Heart left ventricle (tissue), 16 donors: ENCODE measurements around the gene CEACAM16. TPM values are rescaled to one million over a fixed set of nuclear protein-coding genes. Genes with fewer than 3 reads are reported as not detected.

Experiments
- ATAC-seq, 4 donors: fragments of 200-7000 bp; cut with Tn5 transposase; one replicate each; pipeline ENCODE4 v1.9.1; 2020 to 2022; ENCODE audit warnings: moderate library complexity in 4 of 4, mild to moderate bottlenecking in 3 of 4, moderate number of reproducible peaks in 1 of 4
- DNase-seq, 5 donors: peaks; one replicate each; pipeline ENCODE4 v3.0.0-alpha.2; 2020
- H3K27ac ChIP-seq, 12 donors: fragments of 200-600 bp; sonication (generic) in 4 of 12; one replicate each; pipeline versions ENCODE4 v1.5.0 to v1.8.0; 2016 to 2022; ENCODE audit warnings: mild to moderate bottlenecking in 2 of 12
- H3K27me3 ChIP-seq, 9 donors: fragments of 200-600 bp; sonication (generic) in 2 of 9; one replicate each; pipeline versions ENCODE4 v1.5.1 to v1.8.0; 2016 to 2022; ENCODE audit warnings: mild to moderate bottlenecking in 3 of 9
- H3K36me3 ChIP-seq, 9 donors: fragments of 200-600 bp; sonication (generic) in 2 of 9; one replicate each; pipeline versions ENCODE4 v1.5.0 to v1.8.0; 2018 to 2022; ENCODE audit warnings: mild to moderate bottlenecking in 2 of 9
- H3K4me1 ChIP-seq, 12 donors: fragments of 200-600 bp; sonication (generic) in 4 of 12; one replicate each; pipeline versions ENCODE4 v1.5.0 to v1.8.0; 2016 to 2022; ENCODE audit warnings: mild to moderate bottlenecking in 3 of 12
- H3K4me3 ChIP-seq, 12 donors: fragments of 200-600 bp; sonication (generic) in 4 of 12; one replicate each; pipeline versions ENCODE4 v1.5.0 to v1.8.0; 2017 to 2022; ENCODE audit warnings: mild to moderate bottlenecking in 9 of 12, moderate library complexity in 4 of 12
- H3K9me3 ChIP-seq, 12 donors: fragments of 200-600 bp; sonication (generic) in 4 of 12; one replicate each; pipeline versions ENCODE4 v1.5.0 to v1.8.0; 2016 to 2022; ENCODE audit warnings: mild to moderate bottlenecking in 1 of 12
- CTCF ChIP-seq, 12 donors: fragments of 200-600 bp; sonication (generic) in 4 of 12; IDR thresholded peaks; one replicate each; pipeline versions ENCODE4 v1.5.0 to v1.8.0; 2018 to 2022; ENCODE audit warnings: antibody characterized with exemption in 12 of 12, mild to moderate bottlenecking in 5 of 12
- POLR2A ChIP-seq, 2 donors: fragments of 450-650 bp; IDR thresholded peaks; one replicate each; pipeline ENCODE4 v1.6.1; 2017; ENCODE audit warnings: antibody characterized with exemption in 2 of 2, mild to moderate bottlenecking in 2 of 2, moderate library complexity in 2 of 2
- WGBS, 4 donors: extraction: QIAGEN DNeasy Blood & Tissue Kit in 2 of 4; methylation state at CpG; one replicate each; pipeline versions ENCODE4 v1.1.5 to v1.1.7; 2013 to 2018; 5-methylcytosine and 5-hydroxymethylcytosine counted together
- intact Hi-C, 10 donors: fragments of 100-400 bp; cut with DNase I; formaldehyde crosslinking; loops; one replicate each; pipeline versions ENCODE4 v1.11.1 to v1.14.2; 2022
- polyA plus RNA-seq, 2 donors: library from polyadenylated mRNA; stranded (reverse); fragments of 200-250 nt; gene quantifications; one replicate each; pipeline ENCODE4 v1.2.3, GENCODE V29; 2013
- total RNA-seq, 9 donors: library from RNA; depleted of rRNA in 2 of 9; stranded (reverse); fragments of >200 nt in 2 of 9; fragmentation: NEBNext Ultra II Directional in 3 of 9; extraction: Animal tissue kit (Norgen Biotek cat#: 25700) in 3 of 9; gene quantifications; one replicate each; pipeline versions ENCODE4 v1.1.0 to v1.2.4, GENCODE V29; 2016 to 2023
- donor health status: ischemic (EF 13 %, LVEDD 7.1; RV severe dilation, severe dysfunction).
- donor health status: healthy with polysubstance abuse.
- donor health status: DM: no; HTN: yes; CAD: no.
- donor health status: DM: no; HTN: no; CAD: no.
- donor health status: ischemic (EF 25% LVEDD 6.9; RV normal size, moderate dysfunction).
- donor health status: ischemic (EF 25% LVEDD 5.7; RV mildly dilated, moderate dysfunction).
- donor health status: healthy.
- donor health status: DM: yes; HTN: yes; CAD: no.
- donor health status: ischemic (EF 35%, LVEDD 5.7; RV mildly dilated, moderate dysfunction).
- donor health status: nonischemic (EF 11% LVEDD 7.7; RV severe dilation, severe dysfunction).
- donor health status: DM: yes; HTN: yes; CAD: no.
- donor health status: PGD.
- donor health status: ischemic (EF 29% LVEDD 5.4; RV normal size, mild dysfunction).
- donor health status: nonischemic (EF 23%, LVEDD 6.1; RV moderate dilation, normal function).

Gene CEACAM16
- total and polyA plus RNA-seq, 11 donors, result not detected

GRCh38 chr19:44700547-44700946 is 1.6 kb downstream of the CEACAM16 start:
- DNase-seq (no peak), ATAC-seq (no peak)
- no peaks in the 10 kb centered on the region for H3K9me3 ChIP-seq
- H3K27me3 ChIP-seq, result no peaks in the 10 kb centered on the region
- intact Hi-C loops, result no loop called here
- TF ChIP-seq CTCF (IDR thresholded peaks at IDR 0.05), result no peak
- TF ChIP-seq POLR2A (IDR thresholded peaks at IDR 0.05), result no peak
- WGBS, 4 donors, result 87 to 94% (median 92%) methylated on average over 5 of the region's 5 CpGs
- peaks cover 0 to 2% (median 0%) of the 10 kb centered on the region in 12 donors for H3K4me1 ChIP-seq
- no peak overlapping the region for H3K27ac ChIP-seq
- no peak overlapping the region for H3K4me3 ChIP-seq
- no peaks in the 10 kb centered on the region for H3K36me3 ChIP-seq

DNA sequence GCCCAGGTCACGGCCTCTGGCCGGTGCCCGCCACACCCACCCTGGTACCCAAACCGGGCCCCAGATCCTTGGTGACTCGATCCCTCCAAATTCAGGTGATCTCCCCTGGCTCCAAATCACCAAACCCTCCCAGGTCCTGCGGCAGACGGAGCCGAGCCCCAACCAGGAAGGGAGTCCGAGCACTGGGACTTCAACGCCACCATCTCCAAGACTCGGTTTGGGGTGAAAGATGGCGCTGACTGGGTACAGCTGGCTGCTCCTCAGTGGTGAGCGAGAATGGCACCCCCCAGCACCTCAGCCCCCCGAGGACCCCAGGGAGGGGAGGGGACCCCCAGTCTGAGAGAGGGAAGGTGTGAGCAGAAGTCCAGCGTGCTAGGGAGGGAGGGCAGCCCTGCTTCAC is 2.3 kb downstream of the CEACAM16 start:
- ATAC-seq (no peak), DNase-seq (no peak)
- Histone ChIP-seq H3K36me3 (no peaks in the 10 kb centered on the region), H3K4me1 (no peaks in the 10 kb centered on the region), H3K4me3 (no peak overlapping the region), H3K9me3 (no peaks in the 10 kb centered on the region), H3K27me3 (no peaks in the 10 kb centered on the region), H3K27ac (no peak overlapping the region)
- WGBS, 4 donors, result 85 to 93% (median 88%) methylated on average over 8 to 15 of the region's 15 CpGs
- no peak for TF ChIP-seq POLR2A (IDR thresholded peaks at IDR 0.05)
- no peak for TF ChIP-seq CTCF (IDR thresholded peaks at IDR 0.05)
- intact Hi-C loops, result no loop called here

DNA sequence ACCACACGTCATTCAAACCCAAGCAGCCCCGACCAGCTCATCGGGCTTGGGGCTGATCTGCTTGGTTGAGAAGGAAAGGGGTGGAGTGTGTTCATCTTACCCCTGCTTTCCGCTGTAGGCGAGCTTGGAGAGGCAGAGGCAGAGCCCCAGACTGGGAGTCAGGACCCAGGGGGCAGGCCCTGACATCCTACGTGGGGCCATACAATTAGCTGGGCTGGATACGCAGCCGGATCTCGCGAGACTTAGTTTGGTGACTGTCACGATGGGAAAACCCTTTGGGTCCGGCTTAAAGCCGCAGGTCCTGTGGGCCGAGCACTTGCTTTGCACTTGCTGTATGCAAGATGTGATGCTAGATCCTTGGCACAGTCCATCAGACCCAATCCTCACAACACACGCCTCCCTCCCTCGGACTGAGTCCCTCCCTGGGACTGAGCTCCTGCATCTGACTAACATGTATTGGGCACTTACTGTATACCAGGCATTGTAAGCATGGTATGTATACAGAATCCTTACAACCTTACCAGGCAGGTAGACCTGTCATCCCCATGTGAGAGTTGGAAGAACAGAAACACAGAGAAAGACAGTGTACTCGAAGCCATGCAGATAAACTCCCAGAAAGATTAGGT is 3.7 kb downstream of the CEACAM16 start:
- ATAC-seq, result no peak
- intact Hi-C loops, result no loop called here
- Histone ChIP-seq H3K27me3 (no peaks in the 10 kb centered on the region), H3K36me3 (no peaks in the 10 kb centered on the region), H3K9me3 (no peaks in the 10 kb centered on the region), H3K4me1 (no peaks in the 10 kb centered on the region), H3K4me3 (no peak overlapping the region), H3K27ac (no peak overlapping the region)
- TF ChIP-seq CTCF (IDR thresholded peaks at IDR 0.05) (no peak), POLR2A (IDR thresholded peaks at IDR 0.05) (no peak)
- DNase-seq, result no peak
- WGBS, 4 donors, result 82 to 88% (median 87%) methylated on average over 17 of the region's 17 CpGs

DNA sequence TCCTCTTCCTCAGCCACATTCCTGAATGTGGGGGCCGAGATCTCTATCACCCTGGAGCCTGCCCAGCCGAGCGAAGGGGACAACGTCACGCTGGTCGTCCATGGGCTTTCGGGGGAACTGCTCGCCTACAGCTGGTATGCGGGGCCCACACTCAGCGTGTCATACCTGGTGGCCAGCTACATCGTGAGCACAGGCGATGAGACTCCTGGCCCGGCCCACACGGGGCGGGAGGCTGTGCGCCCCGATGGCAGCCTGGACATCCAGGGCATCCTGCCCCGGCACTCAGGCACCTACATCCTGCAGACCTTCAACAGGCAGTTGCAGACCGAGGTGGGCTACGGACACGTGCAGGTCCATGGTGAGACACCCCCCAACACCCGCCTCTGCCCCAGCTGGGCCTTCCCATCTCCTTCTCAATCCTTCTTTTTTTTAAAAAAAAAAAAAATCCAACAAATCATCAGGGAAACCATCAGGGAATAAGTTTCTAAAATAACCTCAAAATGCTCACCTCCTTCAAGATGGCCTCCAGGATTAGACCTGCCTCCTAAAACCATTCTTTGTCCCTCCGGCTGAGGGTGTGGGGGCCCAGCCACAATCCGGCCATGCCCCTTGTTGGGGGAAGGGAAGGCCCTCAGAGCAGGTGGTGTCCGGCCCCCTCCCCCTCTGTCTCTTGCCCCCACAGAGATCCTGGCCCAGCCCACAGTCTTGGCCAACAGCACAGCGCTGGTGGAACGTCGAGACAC is 4.6 kb downstream of the CEACAM16 start:
- ATAC-seq, result no peak
- no peak overlapping the region for H3K27ac ChIP-seq
- DNase-seq, result no peak
- H3K36me3 ChIP-seq, result no peaks in the 10 kb centered on the region
- H3K4me3 ChIP-seq, result no peak overlapping the region
- 89 to 91% (median 90%) methylated on average over 24 to 28 of the region's 28 CpGs for WGBS, 4 donors
- no peaks in the 10 kb centered on the region for H3K27me3 ChIP-seq
- no peaks in the 10 kb centered on the region for H3K4me1 ChIP-seq
- intact Hi-C loops, result no loop called here
- H3K9me3 ChIP-seq, result no peaks in the 10 kb centered on the region
- TF ChIP-seq CTCF (IDR thresholded peaks at IDR 0.05), result no peak
- no peak for TF ChIP-seq POLR2A (IDR thresholded peaks at IDR 0.05)
